Measurements from ENCODE around the gene UQCRFS1.
"Not testable (repeated sequence)": the region's sequence is repeated elsewhere in the genome, so short reads cannot be mapped to it uniquely, and the experiment has no call there.

The UQCRFS1 gene

GRCh38 chr19:29212356-29212647 is 649 bp downstream of the UQCRFS1 start:
- no peak for DNase-seq

GRCh38 chr19:29211562-29212355 is 1.2 kb downstream of the UQCRFS1 start:
- no peak for DNase-seq

GRCh38 chr19:29211041-29211440 is 1.9 kb downstream of the UQCRFS1 start:
- DNase-seq: not testable (repeated sequence)

- DNase-seq: not testable (repeated sequence)
These were observed 2.4 kb downstream of the UQCRFS1 start for GRCh38 chr19:29210502-29210901.

- not testable (repeated sequence) for DNase-seq
These were observed 5.4 kb downstream of the UQCRFS1 start for GRCh38 chr19:29207403-29208187.

GRCh38 chr19:29206453-29206852 is 6.5 kb downstream of the UQCRFS1 start:
- DNase-seq: no peak

GRCh38 chr19:29202281-29202680 is 10.7 kb downstream of the UQCRFS1 start:
- DNase-seq: no peak

GRCh38 chr19:29201855-29202254 is 11.1 kb downstream of the UQCRFS1 start:
- no peak for DNase-seq

- no peak for DNase-seq
These were observed 18.3 kb downstream of the UQCRFS1 start for GRCh38 chr19:29194658-29195057.

GRCh38 chr19:29193155-29193554 is 19.8 kb downstream of the UQCRFS1 start:
- DNase-seq: no peak

GRCh38 chr19:29191005-29191404 is 21.9 kb downstream of the UQCRFS1 start:
- DNase-seq: no peak

- no peak for DNase-seq
These were observed 24.0 kb downstream of the UQCRFS1 start for GRCh38 chr19:29189033-29189360.

- DNase-seq: no peak
These were observed 24.5 kb downstream of the UQCRFS1 start for GRCh38 chr19:29188289-29189032.

GRCh38 chr19:29187676-29188075 is 25.3 kb downstream of the UQCRFS1 start:
- DNase-seq: no peak

- DNase-seq: no peak
These were observed 27.5 kb downstream of the UQCRFS1 start for GRCh38 chr19:29185427-29185826.

- no peak for DNase-seq
These were observed 35.8 kb downstream of the UQCRFS1 start for GRCh38 chr19:29176981-29177754.

GRCh38 chr19:29173896-29174295 is 39.1 kb downstream of the UQCRFS1 start:
- no peak for DNase-seq

GRCh38 chr19:29172302-29172701 is 40.6 kb downstream of the UQCRFS1 start:
- no peak for DNase-seq

- DNase-seq: no peak
These were observed 41.4 kb downstream of the UQCRFS1 start for GRCh38 chr19:29171525-29171924.

GRCh38 chr19:29170554-29170953 is 42.4 kb downstream of the UQCRFS1 start:
- DNase-seq: no peak

- no peak for DNase-seq
These were observed 50.3 kb downstream of the UQCRFS1 start for GRCh38 chr19:29162694-29163093.

GRCh38 chr19:29155683-29156082 is 57.3 kb downstream of the UQCRFS1 start:
- no peak for DNase-seq
